NCI-H2081 (cell line): ENCODE measurements around the gene PCNX1.
A peak's percentile ranks its signal among the peaks of the same experiment; 100 is the strongest.

ENCODE experiments used
- DNase-seq, 2 experiments: peaks; one replicate each; lab custom pipeline; 2025; lab: John Stamatoyannopoulos, UW

PCNX1 gene

DNA sequence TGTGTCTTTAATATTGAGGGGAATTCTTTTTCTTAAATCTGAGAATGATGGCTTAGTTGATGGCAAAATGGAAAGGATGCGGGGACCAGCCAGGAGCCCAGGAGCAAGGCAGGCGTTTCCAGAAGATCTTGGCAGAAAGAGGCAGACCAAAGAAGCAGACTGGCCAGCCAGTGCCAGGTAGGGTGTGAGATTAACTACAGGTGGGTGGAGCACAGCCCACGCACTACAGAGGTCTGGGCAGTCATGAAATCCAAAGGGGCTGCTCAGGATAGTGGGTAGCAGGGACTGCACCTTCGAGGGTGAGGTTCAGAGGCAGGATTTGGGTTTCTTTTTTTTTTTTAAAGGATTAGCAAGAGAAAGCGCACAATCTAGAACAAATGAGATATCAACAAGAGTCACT is 17.7 kb upstream of the PCNX1 start:
- DNase-seq = no peak

DNA sequence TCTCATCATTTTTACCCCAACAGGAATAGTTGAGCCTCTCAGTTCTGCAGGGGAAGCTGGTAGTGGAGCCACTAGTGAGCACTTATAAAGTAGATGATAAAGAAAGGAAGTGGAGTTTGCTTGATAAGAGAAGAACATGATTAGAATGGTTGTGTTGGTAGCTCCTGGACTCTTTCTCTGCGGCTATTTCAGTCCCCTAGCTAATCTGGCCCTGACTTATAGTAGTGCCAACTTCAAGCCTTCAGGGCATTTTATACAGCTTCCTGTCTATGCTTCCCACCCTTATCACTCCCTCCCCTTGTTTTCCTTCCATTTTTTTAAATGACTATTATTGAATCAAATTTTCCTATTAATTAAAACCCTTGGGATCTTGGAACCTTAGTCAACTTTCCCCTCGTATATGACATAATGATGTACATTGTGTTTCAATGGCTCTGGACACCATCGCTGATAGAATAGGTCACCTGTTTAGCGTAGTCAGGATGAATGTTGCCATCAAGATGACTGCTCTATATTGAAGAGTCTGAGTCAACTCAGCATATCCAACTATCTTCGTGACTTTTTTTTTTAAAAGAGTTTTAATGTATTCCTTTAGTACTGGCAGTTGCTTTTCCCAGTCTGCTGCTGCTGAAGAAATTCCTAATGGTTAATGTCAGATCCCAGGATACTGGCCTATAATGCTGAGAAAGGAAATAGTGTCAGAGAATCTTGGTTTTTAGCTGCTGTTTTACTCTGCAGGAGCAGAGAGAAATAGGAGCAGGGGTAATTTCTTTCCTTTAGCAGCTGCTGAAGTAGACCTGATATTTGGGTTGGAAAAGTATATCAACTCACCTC is 16.2 kb upstream of the PCNX1 start:
- no peak for DNase-seq

DNA sequence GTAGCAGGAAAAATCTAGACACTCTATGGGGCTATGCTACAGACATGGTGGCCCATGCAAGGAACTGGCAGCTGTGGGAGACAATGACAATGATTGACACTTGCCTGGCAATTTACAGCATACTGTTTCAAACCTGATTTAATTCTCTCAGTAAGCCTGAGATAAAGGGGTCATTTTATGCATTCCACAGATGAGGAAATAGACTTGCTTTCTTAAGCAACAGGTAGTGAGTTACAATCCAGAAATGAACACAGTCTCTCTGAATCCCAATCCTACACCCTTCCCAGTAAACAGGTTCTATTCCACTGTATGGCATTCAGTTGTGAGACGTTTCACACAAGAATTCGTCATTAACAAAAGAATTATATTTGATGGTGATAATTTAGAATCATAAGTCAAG is 15.5 kb upstream of the PCNX1 start:
- DNase-seq = no peak

DNA sequence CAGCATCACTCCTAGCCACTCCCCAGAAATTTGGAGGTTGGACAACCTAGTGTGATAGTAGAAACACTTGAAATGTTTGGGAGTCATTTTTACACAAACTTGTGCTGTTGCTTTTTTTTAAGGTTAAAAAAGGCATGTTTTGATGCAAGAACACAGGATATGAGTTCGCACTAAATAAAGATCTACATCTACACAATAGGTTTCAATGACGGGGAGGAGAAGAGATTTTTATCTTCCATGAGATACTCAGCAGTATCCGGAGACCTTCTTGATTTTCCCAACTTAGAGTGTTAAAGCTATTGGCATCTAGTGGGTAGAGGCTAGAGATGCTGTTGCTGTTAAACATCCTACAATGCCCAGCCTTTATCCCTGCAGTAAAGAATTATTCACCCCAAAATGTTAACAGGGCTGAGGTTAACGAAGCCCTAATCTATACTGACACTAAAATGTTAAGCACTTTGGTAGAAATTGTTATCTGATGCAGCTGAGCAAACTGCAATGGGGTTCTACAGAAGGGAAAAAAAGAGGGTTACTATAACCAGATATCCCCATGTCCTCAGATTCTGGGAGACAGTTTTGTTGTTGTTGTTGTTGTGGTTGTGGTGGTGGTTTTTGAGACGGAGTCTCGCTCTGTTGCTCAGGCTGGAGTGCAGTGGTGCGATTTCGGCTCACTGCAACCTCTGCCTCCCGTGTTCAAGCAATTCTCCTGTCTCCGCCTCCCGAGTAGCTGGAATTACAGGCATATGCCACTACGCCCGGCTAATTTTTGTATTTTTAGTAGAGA is 14.0 kb upstream of the PCNX1 start:
- no peak for DNase-seq

DNA sequence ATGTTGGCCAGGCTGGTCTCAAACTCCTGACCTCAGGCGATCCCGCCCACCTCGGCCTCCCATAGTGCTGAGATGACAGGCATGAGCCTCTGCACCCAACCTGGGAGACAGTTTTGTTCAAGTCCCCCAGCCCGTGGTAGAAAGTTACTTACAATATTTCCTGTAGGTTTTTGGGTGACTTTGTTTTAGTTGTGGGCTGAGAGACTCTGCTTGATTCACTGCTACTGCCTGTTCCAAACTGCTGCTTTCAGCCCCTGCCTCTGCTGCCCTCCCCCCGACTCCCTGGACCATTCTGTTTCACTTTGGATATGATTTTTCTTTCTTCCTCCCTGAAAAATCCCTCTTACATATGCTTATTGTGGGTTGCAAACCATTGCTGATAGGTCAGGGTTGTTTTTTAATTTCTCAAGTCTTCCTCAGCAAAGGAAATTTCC is 13.4 kb upstream of the PCNX1 start:
- no peak for DNase-seq

DNA sequence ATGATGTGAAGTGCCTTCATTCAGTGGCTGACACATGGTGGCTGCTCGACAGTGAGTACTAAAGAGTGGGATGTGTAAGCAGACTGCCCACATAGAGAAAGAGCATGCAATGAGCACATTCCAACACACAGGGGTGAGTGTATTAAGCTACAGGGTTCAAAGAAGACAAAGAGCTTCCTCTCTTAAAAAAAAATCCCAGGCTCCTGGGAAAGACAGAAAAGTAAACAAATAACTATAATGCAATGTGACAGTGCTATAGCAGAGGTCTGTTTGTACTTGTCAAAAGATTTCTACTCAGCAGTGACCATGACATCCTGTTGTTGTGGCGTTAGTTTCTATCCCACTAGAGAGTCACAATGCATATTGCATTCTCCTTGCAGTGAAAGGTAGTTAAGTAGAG is 12.4 kb upstream of the PCNX1 start:
- no peak for DNase-seq

DNA sequence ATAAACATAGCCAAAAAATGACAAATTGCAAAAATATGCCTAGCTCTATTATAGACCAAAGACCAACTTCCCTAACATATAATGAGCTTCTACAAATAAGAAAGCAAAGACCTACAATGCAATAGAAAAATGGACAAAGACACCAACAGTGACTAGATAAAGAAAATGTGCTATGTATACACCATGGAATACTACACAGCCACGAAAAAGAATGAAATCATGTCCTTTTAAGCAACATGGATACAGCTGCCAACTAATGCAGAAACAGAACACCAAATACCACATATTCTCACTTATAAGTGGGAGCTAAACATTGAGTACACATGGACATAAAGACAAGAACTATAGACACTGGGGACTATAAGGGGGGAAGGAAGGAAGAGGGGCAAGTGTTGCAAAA is 10.9 kb upstream of the PCNX1 start:
- no peak for DNase-seq

DNA sequence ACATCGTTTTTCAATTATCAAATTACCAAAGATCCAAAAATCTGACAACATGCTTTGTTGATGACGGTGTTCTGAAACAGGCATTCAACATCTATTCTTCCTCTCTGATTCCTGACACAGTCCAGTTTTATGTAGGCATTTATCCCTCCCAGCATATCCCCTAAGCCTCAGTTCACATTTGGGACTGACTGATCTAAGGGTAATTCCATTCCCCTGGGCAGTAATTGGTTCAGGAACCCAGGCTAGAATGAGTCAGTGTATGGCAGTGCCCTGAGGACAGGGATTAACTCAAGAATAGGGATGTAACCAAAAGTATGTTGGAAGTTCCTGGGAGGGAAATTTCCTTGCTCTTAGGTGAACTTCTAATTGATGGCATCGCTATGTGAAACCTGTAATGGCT is 10.3 kb upstream of the PCNX1 start:
- DNase-seq = no peak

DNA sequence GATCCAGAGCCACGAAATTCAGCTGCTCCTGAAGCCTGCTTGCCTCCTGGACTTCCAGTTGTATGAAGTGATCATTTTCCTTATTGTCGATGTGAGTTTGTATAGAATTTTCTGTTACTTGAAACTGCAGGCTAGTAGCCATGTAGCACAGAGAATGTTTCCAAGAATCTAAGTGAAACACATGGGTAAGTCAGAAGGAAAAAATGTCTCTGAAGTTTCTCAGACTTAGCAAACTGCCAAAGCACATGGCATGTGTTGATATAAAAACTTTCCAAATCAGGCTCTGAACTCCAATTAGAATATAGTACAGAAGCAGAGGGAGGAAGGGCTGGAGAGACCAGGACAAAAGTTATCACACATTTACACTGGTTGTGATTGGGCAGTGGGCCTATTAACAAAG is 9.8 kb upstream of the PCNX1 start:
- no peak for DNase-seq

DNA sequence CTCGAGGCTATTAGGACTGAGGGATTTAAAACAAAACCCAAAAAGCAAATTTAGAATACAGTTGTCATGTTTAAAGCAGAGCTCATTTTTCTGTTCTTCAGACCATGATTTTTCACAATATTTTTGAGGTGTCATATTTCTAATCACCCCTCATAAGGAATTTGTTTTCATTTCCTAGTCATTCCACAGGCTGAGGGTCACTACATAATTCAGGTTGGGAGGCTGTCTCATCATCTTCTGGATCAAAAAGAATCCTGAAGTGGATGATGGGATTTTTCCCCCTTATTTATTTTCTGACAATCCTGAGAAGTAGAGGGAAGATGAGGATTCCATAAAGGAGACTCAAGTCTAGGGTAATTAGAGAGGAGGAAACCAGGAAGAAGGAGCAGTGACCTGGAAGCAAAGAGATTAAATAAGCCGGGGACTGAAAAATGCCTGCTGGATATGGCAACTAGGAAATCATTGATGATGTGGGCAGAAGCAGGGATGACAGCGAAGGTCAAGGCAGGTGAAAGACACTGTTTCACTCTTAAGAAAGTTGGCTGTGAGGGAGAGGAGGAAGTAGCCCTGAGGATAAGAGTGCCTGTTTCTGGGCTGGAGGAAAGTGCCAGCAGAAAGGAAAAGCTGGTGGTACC is 9.0 kb upstream of the PCNX1 start:
- no peak for DNase-seq

DNA sequence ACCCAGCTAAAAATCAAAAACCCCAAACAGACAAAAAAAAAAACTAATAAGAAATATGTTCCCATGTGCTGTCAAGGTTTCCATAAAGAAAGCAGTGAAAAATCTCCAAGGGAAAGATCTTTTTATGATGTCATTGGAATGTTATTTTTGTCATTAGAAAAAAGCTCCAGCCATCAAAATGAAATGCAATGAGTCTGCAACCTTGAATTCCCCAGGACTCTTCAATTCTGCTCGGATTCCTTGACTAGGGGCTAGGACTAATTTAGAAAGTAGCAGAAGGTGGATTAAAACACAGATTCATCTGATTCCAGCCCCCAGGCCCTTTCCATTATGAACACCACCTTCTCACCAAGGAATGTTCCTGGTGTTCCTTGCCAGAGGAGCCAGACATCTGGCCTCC is 6.0 kb upstream of the PCNX1 start:
- DNase-seq = no peak

DNA sequence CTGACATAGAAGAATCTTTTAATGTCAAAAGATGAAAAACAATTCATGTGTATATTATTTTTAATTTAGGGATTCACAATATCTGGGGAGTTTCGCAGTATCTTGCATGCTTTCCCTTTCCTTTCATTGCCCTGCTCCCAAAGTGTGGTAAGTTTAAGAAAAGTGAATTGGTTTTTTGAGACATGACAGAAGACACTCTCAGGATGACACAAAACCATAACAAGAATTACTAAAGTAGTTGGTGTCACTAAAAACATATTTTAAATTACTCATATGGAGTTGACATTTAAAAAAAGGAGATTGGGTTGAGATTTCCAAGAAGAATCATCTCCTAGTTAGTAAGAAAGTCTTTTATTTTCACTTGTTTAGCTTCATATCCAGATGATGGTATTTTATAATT is 5.1 kb upstream of the PCNX1 start:
- no peak for DNase-seq

DNA sequence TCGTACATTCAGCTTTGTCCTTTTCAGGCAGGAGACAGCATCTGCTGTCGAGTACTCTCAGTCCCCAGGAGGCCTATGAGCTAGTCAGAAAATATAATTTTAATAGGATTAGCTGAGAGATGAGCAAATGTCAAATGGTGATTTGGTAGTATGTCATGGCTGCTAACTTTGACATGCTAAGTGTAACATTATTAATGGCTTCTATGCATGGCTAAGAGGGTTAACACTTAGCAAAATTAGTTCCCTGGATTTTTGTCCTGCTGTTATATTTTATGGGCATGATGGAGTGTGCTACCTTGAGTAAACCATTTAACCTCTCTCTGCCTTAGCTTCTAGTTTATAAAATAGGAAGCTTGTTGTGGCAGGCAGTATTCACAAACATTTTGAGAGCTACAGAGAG is 2.9 kb upstream of the PCNX1 start:
- DNase-seq = no peak

DNA sequence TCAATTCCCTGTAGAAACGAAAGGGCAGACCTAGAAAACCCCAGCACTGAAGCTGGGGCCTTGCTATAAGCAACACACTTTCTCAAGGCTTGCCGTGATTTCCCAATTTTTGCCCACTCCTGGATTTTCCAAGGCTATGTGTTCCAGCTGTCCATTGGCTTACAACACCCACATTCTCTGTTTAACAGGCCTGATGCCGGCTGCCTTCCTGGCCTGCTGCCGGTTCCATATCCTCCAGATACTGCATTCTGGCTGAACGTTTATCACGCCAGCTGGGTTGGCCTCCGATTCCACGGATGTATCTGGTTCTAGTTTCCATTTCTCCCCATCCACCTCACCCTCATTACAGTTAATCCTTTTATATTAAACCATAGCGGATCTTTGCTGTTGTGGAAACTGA is 2.0 kb upstream of the PCNX1 start:
- no peak for DNase-seq

DNA sequence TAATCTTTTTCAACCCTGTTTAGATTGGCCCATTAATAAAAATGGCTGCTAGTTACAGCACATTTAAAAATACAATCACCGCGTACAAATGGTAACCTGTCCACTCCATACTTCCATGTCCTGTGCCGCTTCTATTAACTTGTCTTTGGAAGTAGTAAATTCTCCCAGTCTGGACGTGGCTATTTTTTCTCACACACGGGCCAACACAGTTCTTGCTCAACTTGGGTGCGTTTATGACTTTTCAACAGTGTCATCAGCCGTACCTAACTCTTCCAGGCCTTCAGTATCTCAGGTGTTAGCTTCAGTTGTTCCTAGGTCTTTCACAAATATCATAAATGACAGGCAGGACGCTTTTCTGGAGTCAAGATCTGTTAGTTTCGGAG is 475 bp upstream of the PCNX1 start:
- DNase-seq = no peak

DNA sequence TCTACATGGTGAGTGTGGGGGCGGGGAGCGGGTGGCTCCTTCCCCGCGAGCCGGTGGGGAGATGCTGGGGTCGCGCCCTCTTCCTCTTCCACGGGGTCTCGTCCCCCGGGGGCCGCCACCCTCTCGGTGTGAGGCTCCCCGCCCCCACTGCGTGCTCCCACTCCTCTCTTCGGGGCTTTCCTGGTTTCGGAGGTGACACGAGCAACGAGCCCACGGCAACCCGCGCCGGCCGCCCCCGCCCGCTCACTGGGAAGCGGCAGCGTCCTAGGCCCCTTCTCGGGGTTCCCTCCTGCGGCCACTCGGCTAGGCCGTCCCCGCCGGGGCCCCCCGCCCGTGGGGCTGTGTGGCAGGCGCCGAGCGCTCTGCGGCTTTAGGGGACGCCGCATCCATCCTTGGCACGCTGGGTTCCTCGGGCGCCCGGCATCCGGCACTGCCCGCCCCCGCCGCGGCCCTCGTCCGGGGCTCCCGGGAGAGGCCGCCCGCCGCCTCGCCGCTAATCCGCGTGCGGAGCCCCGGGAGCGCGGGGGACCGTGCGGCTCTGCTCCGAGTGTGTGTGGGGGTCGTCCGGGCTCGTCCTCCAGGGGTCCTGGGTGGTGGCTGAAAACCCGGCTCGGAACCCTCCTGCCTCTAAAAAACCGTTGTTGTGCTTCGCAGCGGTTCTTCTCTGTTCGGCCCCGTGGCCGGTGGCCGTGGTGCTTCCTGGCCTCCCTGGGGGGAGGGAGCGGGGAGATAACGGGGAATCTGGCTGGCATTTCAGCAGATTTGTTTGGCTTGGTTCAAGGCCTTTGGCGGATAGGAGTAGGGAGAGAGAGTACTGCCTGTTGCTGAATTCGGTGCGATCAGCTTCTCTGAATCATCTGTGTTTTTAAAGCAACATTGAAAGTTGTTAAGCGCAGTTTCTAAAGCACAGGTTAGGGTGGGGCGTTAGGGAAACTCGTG is 1.0 kb downstream of the PCNX1 start:
- DNase-seq = peak; percentile 34 to 52

DNA sequence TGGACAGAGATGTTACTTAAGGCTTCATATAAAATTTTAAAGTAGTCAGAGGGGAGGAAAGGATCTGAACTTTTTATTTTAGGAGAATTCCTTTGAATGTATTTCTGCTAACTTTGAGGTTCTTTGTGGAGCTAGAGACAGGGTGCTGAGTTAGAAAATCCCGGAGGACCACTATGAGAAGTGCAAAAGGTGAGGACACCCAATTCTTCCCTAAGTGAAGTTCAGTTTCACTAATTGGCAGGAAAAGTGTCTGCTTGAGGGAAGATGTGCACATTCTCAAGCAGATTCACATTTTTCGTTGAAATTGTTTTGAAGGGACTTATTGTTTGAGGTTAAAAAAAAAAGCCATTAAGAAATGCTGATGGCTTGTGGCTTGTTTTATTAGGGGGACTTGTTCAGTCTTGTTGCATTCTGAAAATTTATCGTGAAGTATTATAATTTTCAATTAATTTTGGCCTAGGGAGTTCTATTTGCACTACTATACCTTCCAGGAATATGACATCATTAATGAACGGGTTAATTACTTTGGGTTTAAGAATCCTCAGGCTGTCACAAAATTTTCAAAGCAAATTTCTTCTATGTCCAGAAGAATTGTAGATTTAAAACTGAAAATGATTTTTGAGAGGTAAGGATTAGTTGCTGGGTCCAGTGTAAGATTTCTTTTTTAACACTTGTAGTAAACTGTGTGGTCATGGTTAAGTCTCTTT is 1.8 kb downstream of the PCNX1 start:
- DNase-seq = no peak

DNA sequence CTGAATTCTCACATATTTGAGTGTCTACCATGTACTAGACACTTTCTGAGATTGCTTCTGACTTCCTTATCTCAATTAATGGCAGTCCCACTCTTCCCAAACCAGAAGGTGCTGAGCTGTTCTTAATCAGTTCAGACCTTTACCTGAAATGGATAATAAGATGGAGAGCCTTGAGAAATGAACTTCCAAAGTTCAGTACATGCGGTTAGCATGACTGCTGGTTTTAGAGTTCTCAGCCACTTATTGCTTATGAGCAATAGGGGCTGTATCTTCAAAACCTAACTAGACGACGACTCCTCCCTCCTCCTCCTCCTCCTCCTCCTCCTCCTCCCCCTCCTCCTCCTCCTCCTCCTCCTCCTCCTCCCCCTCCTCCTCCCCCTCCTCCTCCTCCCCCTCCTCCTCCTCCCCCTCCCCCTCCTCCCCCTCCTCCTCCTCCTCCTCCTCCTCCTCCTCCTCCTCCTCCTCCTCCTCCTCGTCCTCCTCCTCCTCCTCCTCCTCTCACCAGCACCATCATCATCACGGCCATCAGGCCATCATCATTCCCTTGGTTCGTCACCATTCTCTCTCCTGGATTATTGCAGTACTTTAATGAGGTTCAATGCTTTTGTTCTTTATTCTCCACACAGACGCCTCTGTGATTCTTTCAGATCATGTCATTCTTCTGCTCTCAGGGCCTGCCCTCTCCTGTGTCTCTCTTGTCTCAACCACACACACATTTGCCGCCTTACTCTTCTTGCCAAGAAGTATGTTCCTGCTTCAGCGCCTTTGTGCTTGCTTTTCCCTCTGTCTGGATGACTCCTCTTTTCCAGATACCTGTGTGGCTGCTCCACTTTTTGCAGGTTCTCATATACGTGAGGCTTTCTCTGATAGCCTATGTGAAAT is 2.7 kb downstream of the PCNX1 start:
- DNase-seq = no peak

DNA sequence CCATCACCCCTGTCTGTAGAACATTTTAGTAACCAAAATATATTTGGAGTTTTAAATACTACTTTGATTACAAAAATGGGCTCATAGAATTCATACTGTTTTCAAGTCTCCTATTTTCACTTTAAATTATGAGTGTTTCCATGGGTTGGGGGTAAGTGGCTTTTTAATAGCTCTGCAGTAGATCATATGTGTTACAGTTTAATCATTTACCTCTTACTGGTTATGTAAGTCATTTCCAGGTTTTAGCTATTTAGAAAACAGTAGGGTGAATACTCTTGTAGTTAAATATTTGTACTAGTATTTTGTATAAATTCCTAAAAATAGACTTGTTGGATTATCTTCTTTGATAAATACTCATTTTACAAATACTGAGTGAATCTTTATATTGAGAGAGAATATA is 8.2 kb downstream of the PCNX1 start:
- no peak for DNase-seq

DNA sequence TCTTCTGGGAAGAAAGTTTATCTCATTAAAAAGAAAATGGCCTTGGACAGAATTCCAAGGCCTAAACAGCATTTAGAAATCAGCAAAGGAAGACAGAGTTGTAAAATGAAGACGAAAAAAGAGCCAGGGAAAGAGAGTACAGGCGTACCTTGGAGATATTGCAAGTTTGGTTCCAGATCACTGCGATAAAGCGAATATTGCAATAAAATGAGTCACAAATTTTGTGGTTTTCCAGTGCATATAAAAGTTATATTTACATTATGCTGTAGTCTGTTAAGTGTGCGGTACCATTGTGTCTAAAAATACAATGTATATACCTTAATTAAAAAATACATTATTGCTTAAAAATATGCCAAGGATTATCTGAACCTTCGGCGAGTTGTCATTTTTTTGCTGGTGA is 9.0 kb downstream of the PCNX1 start:
- no peak for DNase-seq
